ENCODE data around the gene CDK11A.
"Not testable (repeated sequence)": the region's sequence is repeated elsewhere in the genome, so short reads cannot be mapped to it uniquely, and the experiment has no call there.

The CDK11A gene

DNA sequence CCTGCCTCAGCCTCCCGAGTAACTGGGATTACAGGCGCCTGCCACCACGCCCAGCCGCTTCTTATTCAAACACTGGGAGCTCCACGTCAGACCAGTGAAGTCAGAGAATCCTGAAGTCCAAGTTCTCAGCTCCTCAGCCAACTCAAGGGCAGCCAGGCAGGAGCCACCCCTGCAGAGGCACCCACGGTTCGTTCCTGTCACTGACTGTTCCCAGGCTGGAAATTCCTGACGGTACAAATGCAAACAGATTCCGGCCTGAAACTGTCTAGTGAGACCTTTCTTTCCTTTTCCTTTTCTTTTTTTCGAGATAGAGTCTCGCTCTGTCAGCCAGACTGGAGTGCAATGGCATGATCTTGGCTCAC, 43.3 kb downstream of the CDK11A start:
- no peak for DNase-seq

DNA sequence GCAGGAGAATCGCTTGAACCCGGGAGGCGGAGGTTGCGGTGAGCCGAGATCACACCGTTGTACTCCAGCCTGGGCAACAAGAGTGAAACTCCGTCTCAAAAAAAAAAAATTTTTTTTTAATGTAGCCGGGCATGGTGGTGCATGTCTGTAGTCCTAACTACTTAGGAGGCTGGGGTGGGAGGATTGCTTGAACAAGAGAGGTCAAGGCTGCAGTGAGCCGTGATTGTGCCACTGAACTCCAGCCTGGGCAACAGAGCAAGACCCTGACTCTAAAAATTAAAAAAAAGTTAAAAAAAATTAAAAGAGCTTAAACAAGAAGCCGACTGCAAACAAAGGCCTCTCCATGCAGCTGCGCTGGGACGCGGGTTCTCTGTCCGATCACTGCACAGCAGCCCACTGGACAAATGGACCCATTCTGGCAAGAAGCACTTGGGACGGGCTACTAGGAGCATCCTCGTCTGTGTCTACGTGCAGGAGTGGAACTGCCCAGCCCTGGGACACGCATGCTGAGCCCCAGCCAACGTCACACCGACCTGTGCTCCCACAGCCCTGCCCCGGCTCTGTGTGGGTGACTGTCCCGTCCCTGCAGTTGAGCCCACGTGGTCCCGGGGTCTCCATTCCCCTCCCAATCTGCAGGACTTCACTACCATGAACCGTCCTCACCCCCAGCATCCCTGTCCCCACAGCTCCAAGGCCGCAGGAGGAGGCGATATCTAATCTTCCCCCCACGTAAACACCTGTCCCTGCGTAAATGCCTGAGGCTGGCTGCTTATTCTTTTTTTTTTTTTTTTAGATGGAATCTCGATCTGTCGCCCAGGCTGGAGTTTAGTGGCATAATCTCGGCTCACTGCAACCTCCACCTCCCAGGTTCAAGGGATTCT, 43.9 kb downstream of the CDK11A start:
- DNase-seq = no peak

DNA sequence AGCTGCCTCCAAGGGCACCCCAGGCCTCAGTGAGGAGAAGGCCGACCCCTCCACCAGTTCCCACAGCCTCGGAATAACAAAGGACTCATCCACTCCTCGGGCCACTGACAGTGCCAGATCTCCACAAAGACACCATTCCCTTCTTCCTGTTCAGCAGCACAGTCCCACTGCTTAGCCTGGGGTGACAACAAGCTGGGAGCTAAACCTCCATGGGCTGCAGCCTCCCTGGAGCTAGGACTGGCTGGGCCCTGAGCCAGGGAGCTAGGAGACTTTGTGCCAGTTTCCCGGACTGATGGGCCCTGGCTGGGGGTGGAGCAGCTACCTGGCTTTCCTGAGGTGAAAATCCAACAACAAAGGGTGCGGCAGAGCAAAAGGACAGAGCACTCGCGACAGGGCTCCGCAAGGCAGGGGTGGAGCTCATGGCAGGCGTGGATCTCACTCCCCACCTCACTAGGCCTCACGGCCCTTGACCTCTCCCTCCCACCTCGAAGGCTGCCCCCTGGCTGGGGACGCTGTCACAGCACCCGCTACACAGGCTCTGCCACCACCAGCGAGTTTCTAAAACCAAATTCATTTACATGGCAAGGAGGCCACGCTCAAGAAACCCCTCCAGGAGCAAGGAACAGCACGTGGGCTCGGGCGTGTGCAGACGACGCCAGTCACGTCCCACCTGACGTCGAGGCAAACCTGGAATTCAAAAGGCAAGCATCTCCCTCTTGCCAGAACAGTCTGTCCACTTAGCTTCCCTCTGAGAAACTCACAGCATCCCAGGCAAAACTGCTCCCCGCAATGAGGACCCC, 45.4 kb downstream of the CDK11A start:
- DNase-seq = no peak

DNA sequence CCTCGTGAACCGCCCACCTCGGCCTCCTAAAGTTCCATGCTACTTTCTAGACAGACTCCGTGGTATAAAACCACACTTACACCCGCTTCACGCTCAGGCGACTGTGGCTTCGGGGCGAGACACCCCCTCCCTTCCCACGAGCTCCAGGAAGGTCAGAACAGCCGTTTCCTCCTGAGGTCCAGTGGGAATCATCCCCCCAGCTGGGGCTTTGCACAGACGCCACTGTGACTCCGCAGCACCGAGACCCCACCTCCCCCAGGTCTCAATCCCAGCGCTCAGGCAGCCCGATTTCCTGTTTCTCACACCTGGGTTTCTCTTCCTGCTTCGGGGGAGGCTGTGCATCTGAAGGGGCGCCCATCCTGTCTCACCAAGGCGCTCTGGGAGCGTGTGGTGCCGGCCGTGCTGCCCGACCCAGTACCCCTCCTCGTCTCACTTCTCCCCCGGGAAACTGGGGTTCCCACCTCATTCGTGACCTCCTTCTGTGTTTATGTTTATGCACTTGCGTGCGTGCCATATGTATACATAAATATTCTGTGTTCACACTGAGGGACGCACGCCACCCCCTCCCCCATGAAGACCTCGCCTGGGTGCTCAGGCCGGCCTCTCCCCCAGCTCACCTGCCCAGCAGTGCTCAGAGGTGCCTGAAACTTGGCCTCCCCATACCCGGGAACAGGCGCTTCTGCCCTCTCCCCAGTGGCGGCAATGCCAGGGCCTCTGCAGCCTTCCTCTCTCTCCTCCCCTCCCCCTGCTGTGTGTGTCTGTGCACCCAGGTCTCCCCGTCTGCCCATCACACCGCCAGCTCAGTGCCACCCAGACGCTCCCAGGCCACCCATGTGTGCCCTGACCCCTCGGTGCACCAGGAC, 46.2 kb downstream of the CDK11A start:
- no peak for DNase-seq

DNA sequence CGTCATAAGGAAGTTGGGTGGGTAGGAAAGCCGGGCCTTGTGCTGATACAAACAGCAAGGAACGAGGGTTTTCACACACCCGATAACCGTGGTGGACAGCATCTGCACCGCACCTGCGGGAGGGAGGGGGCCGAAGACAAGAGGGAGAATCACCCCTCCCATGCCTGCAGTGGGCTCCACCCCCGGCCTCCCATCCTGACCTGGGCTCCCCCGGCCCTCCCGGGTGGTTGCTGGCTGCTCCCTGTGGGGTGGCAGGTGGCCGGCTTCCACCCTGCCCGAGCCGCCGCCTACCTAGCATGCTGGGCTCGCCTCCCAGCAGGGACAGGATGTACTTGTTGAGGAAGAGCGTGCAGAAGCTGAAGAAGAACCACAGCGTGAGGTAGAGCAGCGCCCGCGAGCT, 48.1 kb downstream of the CDK11A start:
- not testable (repeated sequence) for DNase-seq

DNA sequence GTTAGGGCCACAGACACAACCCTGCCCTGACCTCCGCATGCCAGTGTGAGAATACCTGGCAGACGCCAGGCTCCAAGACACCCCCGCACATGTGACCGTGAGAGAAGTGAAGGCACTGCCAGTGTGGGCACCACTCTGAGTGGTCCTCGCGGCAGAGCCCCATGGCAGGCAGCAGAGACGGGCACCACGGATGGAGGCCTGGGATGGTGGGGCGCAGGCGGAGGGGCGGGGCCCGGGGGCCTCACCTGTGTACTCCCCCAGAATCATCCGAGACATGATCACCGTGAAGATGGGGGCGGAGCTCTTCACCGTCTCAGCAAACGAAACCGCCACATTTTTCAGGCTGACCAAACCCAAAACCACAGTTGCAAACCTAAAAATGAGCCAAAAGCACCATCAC, 48.9 kb downstream of the CDK11A start:
- DNase-seq = not testable (repeated sequence)

DNA sequence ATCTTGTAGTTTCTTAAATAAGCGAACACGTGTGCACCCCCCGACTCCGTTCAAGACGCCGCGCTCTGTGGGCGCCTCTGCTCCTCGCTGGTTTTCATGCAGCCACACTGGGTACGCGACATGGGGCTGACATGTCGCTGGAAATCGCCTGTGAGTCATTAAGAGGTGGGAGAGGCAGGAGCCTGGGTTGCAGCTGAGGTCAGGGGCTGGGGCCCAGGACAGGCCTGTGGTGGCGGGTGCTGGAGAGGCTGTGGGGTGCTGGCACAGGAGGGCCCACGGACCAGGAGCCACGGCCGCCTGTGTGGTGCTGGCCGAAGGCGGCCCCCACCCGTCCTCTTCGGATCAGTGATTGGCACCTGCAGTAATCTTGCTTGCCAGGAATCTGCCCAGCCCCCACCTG, 49.4 kb downstream of the CDK11A start:
- not testable (repeated sequence) for DNase-seq

DNA sequence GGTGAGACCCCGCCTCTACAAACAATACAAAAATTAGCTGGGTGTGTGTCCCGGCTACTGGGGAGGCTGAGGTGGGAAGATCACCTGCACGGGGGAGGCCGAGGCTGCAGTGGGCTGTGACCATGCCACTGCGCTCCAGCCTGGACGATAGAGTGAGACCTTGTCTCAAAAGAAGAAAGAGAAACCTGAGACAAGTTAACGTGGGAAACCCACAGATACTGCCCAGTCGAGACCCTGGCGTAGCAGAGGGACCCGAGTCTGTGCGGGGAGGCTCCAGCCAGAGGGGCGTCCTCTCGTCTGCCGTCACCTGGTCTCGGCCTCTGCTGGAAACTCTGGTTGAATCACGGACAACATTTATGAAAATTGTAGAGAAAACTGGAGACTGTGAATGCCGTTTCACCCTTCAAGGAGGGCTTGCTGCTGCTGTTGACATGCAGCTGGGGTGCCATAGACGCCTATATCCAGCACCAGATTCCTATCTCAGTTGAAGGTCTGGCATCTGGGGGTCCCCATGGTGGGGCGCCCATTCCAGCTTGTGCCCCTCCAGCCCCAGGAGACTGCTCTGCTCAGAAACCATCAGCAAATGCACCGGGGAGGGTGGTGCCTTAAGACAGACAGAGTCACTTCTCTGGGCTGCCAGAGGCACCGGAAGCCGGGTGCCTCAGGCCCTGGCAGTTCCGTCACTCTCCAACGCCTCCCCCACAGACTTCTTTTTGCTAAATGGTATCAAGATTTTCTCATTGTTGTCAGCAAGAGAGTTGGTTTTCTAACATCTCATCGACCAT, 51.8 kb downstream of the CDK11A start:
- DNase-seq = no peak

DNA sequence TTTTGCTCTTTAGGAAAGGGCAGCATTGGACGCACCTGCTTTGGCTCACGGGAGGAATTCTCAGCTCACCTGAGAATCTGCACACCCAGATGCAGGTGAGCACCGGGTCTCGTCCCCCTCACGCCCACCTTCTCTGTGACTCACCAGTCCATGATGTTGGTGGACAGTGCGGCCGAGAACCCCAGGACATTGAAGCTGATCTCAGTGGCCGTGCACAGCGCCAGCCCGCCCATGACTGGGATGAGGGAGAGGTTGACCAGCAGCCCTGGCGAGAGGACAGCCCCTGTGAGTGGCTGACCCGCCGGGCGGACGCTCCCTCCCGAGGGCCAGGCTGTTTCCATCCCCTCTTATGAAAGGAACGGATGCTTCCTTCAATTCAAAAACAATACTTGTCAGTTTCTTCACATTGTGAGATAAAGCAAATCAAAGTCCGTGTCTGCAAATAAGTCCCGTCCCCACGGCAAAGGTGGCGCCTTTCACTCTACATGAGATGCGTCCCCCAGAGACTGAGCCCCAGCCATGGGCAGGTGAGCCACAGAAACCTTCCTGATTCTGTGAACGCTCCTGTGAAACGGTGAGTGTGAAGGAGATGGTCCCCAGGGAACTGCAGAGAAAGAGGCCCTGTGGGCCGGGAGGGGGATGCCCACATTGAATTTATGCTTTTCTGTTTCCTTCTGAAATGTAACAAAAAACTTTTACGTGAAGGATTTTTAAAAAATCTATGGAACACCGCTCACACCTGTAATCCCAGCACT, 52.6 kb downstream of the CDK11A start:
- DNase-seq = no peak

DNA sequence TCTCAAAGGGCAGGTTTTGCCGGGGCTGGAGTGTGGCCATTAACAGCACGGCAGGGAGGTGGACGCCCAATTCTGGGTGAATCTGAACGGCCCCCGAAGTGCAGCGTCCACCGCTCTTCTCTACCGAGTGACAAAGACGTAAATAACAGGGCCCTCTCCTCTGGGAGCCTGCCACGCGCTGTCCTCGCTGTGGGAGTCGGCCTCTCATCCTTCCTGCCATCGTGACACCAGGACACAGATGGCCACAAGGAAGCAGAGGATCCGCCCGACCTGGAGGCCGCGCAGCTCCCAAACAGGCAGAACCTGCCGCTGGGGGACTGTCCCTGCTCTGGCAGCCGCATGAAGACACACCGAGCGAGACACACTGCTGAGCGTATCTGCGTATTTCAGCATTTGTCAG, 53.3 kb downstream of the CDK11A start:
- DNase-seq = no peak

DNA sequence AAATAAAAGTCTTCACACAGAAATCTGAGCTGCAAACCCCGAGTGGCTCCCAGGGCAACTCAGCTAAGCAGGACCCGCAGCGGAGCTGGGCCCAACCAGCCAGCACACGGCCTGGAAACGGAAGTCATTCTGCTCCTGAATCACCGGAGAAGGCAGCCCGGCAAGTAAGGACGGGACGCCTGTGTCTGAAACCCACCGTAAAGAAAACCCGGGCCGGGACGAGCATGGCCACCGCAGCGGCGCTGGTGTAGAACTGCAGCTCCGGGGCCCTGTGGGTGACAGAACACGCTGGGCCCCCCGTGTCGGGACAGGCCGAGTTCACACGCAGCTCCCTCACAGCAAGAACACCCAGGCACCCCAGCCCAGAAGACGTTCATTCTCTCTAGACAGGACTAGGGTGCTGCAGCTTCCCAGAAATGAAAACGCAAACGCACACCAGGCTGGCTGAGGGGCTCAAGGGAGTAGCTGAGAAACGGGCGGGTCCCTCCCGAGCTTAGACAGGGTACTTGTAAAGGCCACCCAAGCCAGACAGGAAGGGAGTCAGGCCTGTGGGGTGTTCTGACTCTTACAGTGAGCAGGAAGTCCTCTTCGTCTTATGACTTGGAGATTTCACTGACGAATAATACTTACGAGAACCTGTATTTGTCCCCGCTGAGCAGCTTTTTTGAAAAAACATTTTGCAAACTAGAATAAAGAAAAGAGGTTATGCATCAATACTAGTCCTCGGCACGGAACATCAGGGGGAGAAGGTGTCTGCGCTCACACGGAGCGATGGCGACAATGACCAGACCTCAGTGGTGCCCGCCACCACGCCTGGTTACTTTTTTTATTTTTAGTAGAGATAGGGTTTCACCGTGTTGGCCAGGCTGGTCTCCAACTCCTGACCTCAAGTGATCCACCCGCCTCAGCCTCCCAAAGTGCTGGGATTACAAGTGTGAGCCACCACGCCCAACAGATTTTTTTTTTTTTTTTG, 54.4 kb downstream of the CDK11A start:
- DNase-seq = no peak

DNA sequence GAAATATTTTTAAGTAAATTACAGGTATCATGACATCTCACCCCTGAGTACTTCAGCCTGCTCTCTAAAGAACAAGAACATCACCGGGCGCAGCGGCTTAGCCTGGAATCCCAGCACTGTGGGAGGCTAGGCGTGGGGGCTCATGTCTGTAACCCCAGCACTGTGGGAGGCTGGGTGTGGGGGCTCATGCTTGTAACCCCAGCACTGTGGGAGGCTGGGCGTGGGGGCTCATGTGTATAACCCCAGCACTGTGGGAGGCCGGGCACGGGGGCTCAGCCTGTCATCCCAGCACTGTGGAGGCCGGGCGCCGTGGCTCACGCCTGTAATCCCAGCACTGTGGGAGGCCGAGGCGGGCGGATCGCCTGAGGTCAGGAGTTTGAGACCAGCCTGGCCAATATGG, 57.6 kb downstream of the CDK11A start:
- no peak for DNase-seq

DNA sequence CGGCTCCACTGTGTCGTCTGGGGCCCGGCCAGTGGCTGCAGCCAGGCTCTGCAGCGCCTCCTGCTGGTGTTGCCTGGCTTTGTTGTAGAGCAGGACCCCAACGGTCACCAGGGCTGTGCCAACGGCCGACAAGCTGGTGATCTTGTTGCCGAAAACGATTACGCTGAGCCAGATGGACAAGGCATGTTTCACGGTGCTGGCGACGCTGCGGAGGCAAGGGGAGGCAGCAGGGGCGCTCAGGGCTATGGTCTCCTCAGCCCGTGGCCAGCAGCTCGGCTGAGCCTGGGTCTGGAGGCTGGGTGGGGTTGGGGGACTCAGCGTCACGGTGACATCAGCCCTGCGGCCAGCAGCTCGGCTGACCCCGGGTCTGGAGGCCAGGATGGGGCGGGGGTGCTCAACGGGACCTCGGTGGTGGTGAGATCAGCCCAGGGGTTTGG, 58.3 kb downstream of the CDK11A start:
- DNase-seq = no peak

DNA sequence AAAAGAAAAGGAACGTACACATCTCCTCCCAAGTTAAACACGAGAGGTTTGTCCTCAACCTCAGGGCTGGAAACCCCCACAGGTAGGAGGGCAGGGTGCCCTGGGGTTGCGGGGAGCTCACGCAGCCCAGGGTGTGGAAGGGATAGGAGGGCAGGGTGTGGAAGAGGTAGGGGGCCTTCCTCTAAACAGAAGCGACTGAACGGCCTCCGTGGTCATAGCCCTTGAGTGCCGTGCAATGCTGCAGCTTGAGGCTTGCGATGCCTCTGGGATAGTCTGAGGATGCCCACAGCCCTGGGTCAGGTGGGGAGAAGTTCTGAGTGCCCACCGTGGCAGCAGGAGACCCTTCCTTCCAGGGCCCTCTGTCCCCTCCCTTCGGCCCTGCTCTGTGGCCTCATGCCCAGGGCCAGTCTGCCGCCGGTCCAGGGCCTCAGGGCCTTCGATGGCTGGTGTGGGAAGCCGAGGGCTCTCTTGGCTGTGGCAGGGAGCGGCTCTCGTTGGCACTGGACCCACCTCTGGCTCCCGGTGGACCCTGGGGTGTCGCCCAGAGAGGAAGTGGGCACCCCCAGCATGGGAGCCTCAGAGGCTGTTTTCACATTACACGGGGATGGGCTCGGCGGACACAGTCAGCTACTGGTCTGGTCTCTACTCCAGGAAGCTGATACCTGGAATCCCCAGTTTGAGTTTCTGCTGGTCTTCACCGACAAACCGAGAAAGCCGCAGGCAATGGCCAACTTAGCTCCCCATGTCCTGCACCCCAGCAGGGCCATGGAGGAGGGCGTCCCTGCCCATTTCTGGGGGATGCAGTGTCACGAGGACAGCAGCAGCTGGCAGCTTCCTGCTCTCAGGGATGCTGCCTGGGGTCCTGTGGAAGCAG, 59.0 kb downstream of the CDK11A start:
- DNase-seq = no peak

DNA sequence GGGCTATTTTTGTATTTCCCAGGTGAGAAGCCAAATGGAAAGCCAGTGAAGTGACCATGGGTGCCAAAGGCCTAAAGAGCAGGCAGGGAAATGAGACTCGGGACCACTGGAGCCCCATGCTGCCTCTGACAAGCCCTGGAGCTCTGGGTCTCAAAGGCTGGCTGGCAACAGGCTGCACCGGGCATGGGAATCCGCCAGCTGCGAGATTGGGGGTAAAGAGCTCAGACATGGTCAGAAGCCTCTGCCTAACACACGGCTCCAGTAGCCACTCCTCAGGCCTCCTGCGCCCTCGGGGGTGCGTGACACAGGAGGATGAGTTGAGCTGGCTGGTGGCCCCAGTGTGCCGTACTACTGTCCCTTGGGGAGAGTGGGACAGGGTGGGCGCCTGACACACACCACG, 59.8 kb downstream of the CDK11A start:
- DNase-seq = not testable (repeated sequence)

DNA sequence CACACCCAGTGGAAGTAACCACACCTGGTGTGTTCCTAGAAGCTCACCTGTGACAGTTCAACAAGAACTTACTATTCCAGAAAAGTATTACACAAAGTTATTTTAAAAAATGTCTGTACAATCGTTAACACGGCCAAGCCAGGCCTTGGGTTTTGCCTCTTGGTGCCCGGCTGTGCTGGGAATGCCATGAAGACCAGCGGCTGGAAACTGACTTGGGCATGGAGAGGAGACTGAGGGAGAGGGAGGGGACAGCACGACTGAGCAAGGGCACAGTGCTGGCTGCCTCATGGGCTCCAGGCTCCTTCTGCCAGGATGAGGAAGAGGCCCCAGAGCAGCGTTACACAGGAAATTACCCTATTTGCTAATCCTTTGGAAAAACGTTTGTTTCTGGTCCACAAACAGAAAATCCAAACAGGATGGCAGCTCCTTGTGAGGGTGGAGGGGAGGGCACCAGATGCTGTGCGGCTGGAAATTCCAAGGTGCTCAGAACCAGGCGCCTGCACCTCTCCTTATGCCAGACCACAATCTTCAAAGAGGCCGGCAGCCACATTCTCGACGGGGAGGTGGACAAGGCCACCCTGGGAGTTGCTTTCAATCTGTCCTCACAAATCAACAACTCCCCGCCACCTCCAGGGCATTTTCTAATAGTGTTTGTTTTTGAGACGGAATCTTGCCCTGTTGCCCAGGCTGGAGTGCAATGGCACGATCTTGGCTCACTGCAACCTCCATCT, 61.2 kb downstream of the CDK11A start:
- DNase-seq = not testable (repeated sequence)

DNA sequence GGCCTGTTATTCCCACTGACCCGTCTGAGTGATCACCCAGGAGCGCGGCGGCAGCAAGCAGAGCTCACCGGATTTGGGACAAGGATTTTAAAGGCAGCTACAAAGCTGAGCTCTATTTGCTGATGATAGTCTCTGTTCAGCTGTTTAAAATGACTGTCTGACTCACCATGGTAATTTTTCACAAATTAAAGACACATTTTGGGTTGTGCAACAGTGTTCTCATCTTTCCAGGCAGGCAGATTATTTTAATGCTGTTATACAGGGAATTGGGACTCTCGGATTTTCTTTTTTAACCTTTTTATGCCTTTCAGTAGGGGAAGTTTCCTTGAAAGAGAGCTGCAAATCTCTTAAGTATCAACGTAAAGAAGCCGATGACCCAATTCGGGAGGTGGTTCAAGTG, 61.8 kb downstream of the CDK11A start:
- DNase-seq = not testable (repeated sequence)
